H9 (cell line): ENCODE results near the gene PLAC1. TPM values are rescaled to one million over a fixed set of nuclear protein-coding genes. Genes with fewer than 3 reads are reported as not detected.

Source experiments
- DNase-seq: peaks from one replicate; pipeline ENCODE4 v3.0.0-alpha.2; 2017
- H2AFZ ChIP-seq: one replicate; pipeline ENCODE4 v1.6.1; 2013; ENCODE audit warnings: mild to moderate bottlenecking, low read length, control low read depth, moderate library complexity
- H2AK5ac ChIP-seq: 2 replicates; pipeline ENCODE4 v1.6.1; 2013; ENCODE audit warnings: low read length, control low read depth, mixed read lengths; ENCODE audit not compliant: insufficient read length
- H2BK120ac ChIP-seq: one replicate; pipeline ENCODE4 v1.6.1; 2013; ENCODE audit warnings: low read depth, mild to moderate bottlenecking, low read length, control low read depth, inconsistent platforms; ENCODE audit not compliant: poor library complexity, severe bottlenecking
- H2BK12ac ChIP-seq: 2 replicates; pipeline ENCODE4 v1.6.1; 2013; ENCODE audit warnings: low read length, control low read depth, mixed read lengths, low read depth; ENCODE audit not compliant: insufficient read length
- H2BK15ac ChIP-seq: 2 replicates; pipeline ENCODE4 v1.6.1; 2013; ENCODE audit warnings: low read depth, low read length, control low read depth
- H2BK20ac ChIP-seq: one replicate; pipeline ENCODE4 v1.6.1; 2013; ENCODE audit warnings: low read depth, mild to moderate bottlenecking, low read length, control low read depth, inconsistent platforms; ENCODE audit not compliant: poor library complexity, severe bottlenecking
- H2BK5ac ChIP-seq: 2 replicates; pipeline ENCODE4 v1.6.1; 2013; ENCODE audit warnings: low read length, control low read depth, mixed read lengths; ENCODE audit not compliant: insufficient read length
- H3K14ac ChIP-seq: 2 replicates; pipeline ENCODE4 v1.6.1; 2013; ENCODE audit warnings: low read length, control low read depth; ENCODE audit not compliant: insufficient read depth
- H3K18ac ChIP-seq: 2 replicates; pipeline ENCODE4 v1.6.1; 2013; ENCODE audit warnings: low read depth, mild to moderate bottlenecking, mixed read lengths, low read length, control low read depth; ENCODE audit not compliant: insufficient read length
- H3K23ac ChIP-seq: 2 replicates; pipeline ENCODE4 v1.6.1; 2013; ENCODE audit warnings: low read length, control low read depth, mixed read lengths, low read depth; ENCODE audit not compliant: insufficient read length
- H3K23me2 ChIP-seq: 2 replicates; pipeline ENCODE4 v1.6.1; 2013; ENCODE audit warnings: low read depth, mild to moderate bottlenecking, mixed read lengths, low read length, control low read depth; ENCODE audit not compliant: insufficient read length, poor library complexity, severe bottlenecking
- H3K27ac ChIP-seq: 2 replicates; pipeline ENCODE4 v1.5.1; 2013; ENCODE audit warnings: low read length, control low read depth, mixed read lengths, low read depth; ENCODE audit not compliant: insufficient read length
- H3K27me3 ChIP-seq: 2 replicates; pipeline ENCODE4 v1.6.1; 2013; ENCODE audit warnings: low read length, control low read depth, inconsistent platforms; ENCODE audit not compliant: insufficient read depth
- H3K4ac ChIP-seq: 2 replicates; pipeline ENCODE4 v1.6.1; 2013; ENCODE audit warnings: low read depth, mild to moderate bottlenecking, control low read depth, inconsistent platforms, low read length, moderate library complexity
- H3K4me1 ChIP-seq: 2 replicates; pipeline ENCODE4 v1.6.1; 2013; ENCODE audit warnings: low read length, control low read depth, inconsistent platforms; ENCODE audit not compliant: insufficient read depth
- H3K4me2 ChIP-seq: 2 replicates; pipeline ENCODE4 v1.6.1; 2013; ENCODE audit warnings: low read length, control low read depth, mixed read lengths; ENCODE audit not compliant: insufficient read length, insufficient read depth
- H3K56ac ChIP-seq: 2 replicates; pipeline ENCODE4 v1.6.1; 2013; ENCODE audit warnings: low read depth, mild to moderate bottlenecking, mixed read lengths, low read length, control low read depth; ENCODE audit not compliant: insufficient read length
- H3K79me1 ChIP-seq: 2 replicates; pipeline ENCODE4 v1.6.1; 2013; ENCODE audit warnings: low read depth, mild to moderate bottlenecking, moderate library complexity, low read length, control low read depth, inconsistent platforms; ENCODE audit not compliant: insufficient read depth, poor library complexity, severe bottlenecking
- H3K79me2 ChIP-seq: 2 replicates; pipeline ENCODE4 v1.6.1; 2013; ENCODE audit warnings: low read length, control low read depth, inconsistent platforms; ENCODE audit not compliant: insufficient read depth
- H3K9ac ChIP-seq: 2 replicates; pipeline ENCODE4 v1.6.1; 2013; ENCODE audit warnings: low read length, control low read depth, mixed read lengths; ENCODE audit not compliant: insufficient read length; ENCODE audit errors: extremely low read depth
- H3K9me3 ChIP-seq: one replicate; pipeline ENCODE4 v1.6.1; 2013; ENCODE audit warnings: low read depth, low read length, inconsistent platforms; ENCODE audit not compliant: control insufficient read depth
- H3T11ph ChIP-seq: one replicate; pipeline ENCODE4 v1.6.1; 2013; ENCODE audit warnings: mild to moderate bottlenecking, low read length, control low read depth, inconsistent platforms
- H4K20me1 ChIP-seq: one replicate; pipeline ENCODE4 v1.6.1; 2013; ENCODE audit not compliant: control insufficient read depth, insufficient read length, insufficient read depth
- H4K5ac ChIP-seq: 2 replicates; pipeline ENCODE4 v1.6.1; 2013; ENCODE audit warnings: low read depth, mild to moderate bottlenecking, mixed read lengths, low read length, control low read depth; ENCODE audit not compliant: insufficient read length
- H4K8ac ChIP-seq: replicated peaks from 2 replicates; pipeline ENCODE4 v1.6.1; 2013; ENCODE audit warnings: low read length, control low read depth, mixed read lengths, low read depth; ENCODE audit not compliant: insufficient read length
- H4K91ac ChIP-seq: 2 replicates; pipeline ENCODE4 v1.6.1; 2013; ENCODE audit warnings: low read depth, mild to moderate bottlenecking, moderate library complexity, mixed read lengths, low read length, control low read depth; ENCODE audit not compliant: insufficient read length
- H3K27ac Mint-ChIP-seq, 3 experiments: 2 replicates in 2 of 3; 3 replicates in 1 of 3; pipeline ENCODE4 v1.8.0; 2020 to 2021; ENCODE audit warnings: mixed read lengths in 3 of 3, mild to moderate bottlenecking in 1 of 3, moderate library complexity in 1 of 3
- H3K27me3 Mint-ChIP-seq: 2 replicates; pipeline ENCODE4 v1.8.0; 2021; ENCODE audit warnings: low read depth, mild to moderate bottlenecking, moderate library complexity, mixed read lengths
- H3K36me3 Mint-ChIP-seq, 3 experiments: 2 replicates in 2 of 3; 3 replicates in 1 of 3; pipeline ENCODE4 v1.8.0; 2020 to 2021; ENCODE audit warnings: low read depth in 3 of 3, mixed read lengths in 3 of 3; ENCODE audit not compliant: insufficient read depth in 1 of 3
- H3K4me1 Mint-ChIP-seq, 2 experiments: 2 replicates each; pipeline ENCODE4 v1.8.0; 2020; ENCODE audit warnings: mixed read lengths in 2 of 2
- H3K4me3 Mint-ChIP-seq, 2 experiments: 2 replicates in 1 of 2; 3 replicates in 1 of 2; pipeline ENCODE4 v1.8.0; 2020 to 2021; ENCODE audit warnings: mild to moderate bottlenecking in 2 of 2, mixed read lengths in 2 of 2, moderate library complexity in 1 of 2
- H3K9me3 Mint-ChIP-seq, 2 experiments: 2 replicates in 1 of 2; 3 replicates in 1 of 2; pipeline ENCODE4 v1.8.0; 2020; ENCODE audit warnings: mild to moderate bottlenecking in 2 of 2, mixed read lengths in 2 of 2, moderate library complexity in 1 of 2
- CTCF ChIP-seq: fragments of 200-600 bp; sonication (generic); conservative IDR thresholded peaks from 3 replicates; pipeline ENCODE4 v1.8.0; 2021; ENCODE audit warnings: antibody characterized with exemption, mild to moderate bottlenecking
- WGBS: extraction: QIAGEN DNeasy Blood & Tissue Kit; methylation state at CpG from one replicate; pipeline ENCODE4 v1.1.7; 2013; ENCODE audit warnings: missing lambda C conversion rate, low lambda C conversion rate, mixed read lengths; ENCODE audit not compliant: insufficient read length; ENCODE audit errors: extremely low coverage; 5-methylcytosine and 5-hydroxymethylcytosine counted together
- total RNA-seq: library from RNA; stranded (reverse); gene quantifications from 2 replicates; pipeline ENCODE4 v1.2.1, GENCODE V29; 2021

The PLAC1 gene
- total RNA-seq, 1 experiment from 2014 or later: 0.68 TPM

- Histone ChIP-seq H3K9me3 (no peaks in the 10 kb centered on the region), H3K4me2 (no peak overlapping the region), H2AFZ (no peak overlapping the region), H3K79me1 (no peaks in the 10 kb centered on the region), H4K91ac (no peak overlapping the region), H3K18ac (no peak overlapping the region), H2BK120ac (no peak overlapping the region), H3K79me2 (no peaks in the 10 kb centered on the region), H4K8ac (no peak overlapping the region), H4K20me1 (no peaks in the 10 kb centered on the region), H2BK5ac (no peak overlapping the region), H3K56ac (no peak overlapping the region), H3K4me1 (peaks cover 5% of the 10 kb centered on the region; the same call in 1 of the 2 replicates), H3K23ac (no peak overlapping the region), H3K27ac (no peak overlapping the region), H2AK5ac (no peak overlapping the region), H2BK12ac (no peak overlapping the region), H2BK15ac (no peak overlapping the region), H3K4ac (no peak overlapping the region), H3K23me2 (no peaks in the 10 kb centered on the region), H4K5ac (no peak overlapping the region), H2BK20ac (no peak overlapping the region), H3K9ac (no peak overlapping the region), H3K27me3 (no peaks in the 10 kb centered on the region), H3K14ac (no peak overlapping the region), H3T11ph (no peak overlapping the region)
- Mint-ChIP-seq H3K27ac (no peak overlapping the region), H3K36me3 (no peaks in the 10 kb centered on the region), H3K4me3 (no peak overlapping the region), H3K27me3 (no peaks in the 10 kb centered on the region), H3K9me3 (peaks cover 3 to 53% of the 10 kb centered on the region in 2 experiments; a peak in 4 of 5 replicates), H3K4me1 (peaks cover 3 to 13% of the 10 kb centered on the region in 2 experiments)
- TF ChIP-seq CTCF: no peak
- no peak for DNase-seq
- WGBS: no CpG with 5 or more reads among the region's 4 CpGs
Measured at GRCh38 chrX:134672101-134672500, 13.8 kb upstream of the PLAC1 start.
